Esophagus squamous epithelium (tissue), 4 donors: ENCODE measurements around the gene NKD1.

ENCODE experiments used
- POLR2A ChIP-seq, 4 donors: fragments of 450-650 bp; IDR thresholded peaks; one replicate each; pipeline ENCODE4 v1.6.1; 2017; ENCODE audit warnings: antibody characterized with exemption in 4 of 4, mild to moderate bottlenecking in 4 of 4, moderate library complexity in 3 of 4
- TF ChIP-seq, protein P1 (sequence below), 6 experiments: fragments of 450-650 bp in 4 of 6; fragments of 200-600 bp in 2 of 6; sonication (generic) in 2 of 6; IDR thresholded peaks; one replicate each; pipeline ENCODE4 v1.5.1; 2016 to 2019; ENCODE audit warnings: antibody characterized with exemption in 6 of 6, mild to moderate bottlenecking in 4 of 6, moderate library complexity in 4 of 6

DNA sequence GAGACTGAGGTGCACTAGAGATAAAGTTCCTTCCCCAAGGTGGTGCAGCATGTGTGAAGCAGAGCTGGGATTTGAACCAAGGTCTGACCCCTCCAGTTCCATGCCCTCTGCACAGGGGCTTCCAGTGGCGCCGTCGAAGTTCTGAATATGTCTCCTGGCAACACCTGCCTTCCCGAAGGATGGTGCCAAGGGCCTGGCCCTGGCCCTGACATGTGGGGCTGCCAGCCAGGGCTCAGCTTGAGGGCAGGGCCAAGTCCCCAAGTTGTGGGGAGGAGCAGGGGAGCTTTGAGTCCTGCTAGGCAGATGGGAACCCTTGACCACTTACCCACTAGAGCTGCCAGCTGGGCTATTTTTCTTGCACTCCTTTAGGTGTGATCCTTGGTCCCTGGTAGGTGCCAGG is 56.4 kb downstream of the NKD1 start:
- TF ChIP-seq, protein P1, sequence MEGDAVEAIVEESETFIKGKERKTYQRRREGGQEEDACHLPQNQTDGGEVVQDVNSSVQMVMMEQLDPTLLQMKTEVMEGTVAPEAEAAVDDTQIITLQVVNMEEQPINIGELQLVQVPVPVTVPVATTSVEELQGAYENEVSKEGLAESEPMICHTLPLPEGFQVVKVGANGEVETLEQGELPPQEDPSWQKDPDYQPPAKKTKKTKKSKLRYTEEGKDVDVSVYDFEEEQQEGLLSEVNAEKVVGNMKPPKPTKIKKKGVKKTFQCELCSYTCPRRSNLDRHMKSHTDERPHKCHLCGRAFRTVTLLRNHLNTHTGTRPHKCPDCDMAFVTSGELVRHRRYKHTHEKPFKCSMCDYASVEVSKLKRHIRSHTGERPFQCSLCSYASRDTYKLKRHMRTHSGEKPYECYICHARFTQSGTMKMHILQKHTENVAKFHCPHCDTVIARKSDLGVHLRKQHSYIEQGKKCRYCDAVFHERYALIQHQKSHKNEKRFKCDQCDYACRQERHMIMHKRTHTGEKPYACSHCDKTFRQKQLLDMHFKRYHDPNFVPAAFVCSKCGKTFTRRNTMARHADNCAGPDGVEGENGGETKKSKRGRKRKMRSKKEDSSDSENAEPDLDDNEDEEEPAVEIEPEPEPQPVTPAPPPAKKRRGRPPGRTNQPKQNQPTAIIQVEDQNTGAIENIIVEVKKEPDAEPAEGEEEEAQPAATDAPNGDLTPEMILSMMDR (IDR thresholded peaks at IDR 0.05), result no peak
- TF ChIP-seq POLR2A (IDR thresholded peaks at IDR 0.05), result no peak
